K562 (cell line): ENCODE measurements around the gene ZFP62. TPM values are rescaled to one million over a fixed set of nuclear protein-coding genes. Genes with fewer than 3 reads are reported as not detected.

Experiments used
- DIDO1 ChIP-seq: fragments of 450-650 bp; IDR thresholded peaks from 2 replicates; pipeline ENCODE4 v1.6.1; 2016; ENCODE audit warnings: low read depth, missing biosample characterization, missing genetic modification characterization
- HDGF ChIP-seq: fragments of 450-650 bp; IDR thresholded peaks from 2 replicates; pipeline ENCODE4 v1.6.1; 2016
- HNRNPK ChIP-seq: fragments of 200-400 bp; formaldehyde crosslinking; IDR thresholded peaks from one replicate; pipeline ENCODE4 v1.6.1; 2018; ENCODE audit warnings: mild to moderate bottlenecking, low read depth, low read length; ENCODE audit not compliant: poor library complexity, severe bottlenecking
- KLF13 ChIP-seq: fragments of 450-650 bp; IDR thresholded peaks from 2 replicates; pipeline ENCODE4 v1.6.1; 2016; ENCODE audit warnings: missing genetic modification characterization, low read depth, mild to moderate bottlenecking, missing compliant biosample characterization, moderate library complexity, borderline replicate concordance
- MCM3 ChIP-seq: fragments of 450-650 bp; IDR thresholded peaks from 2 replicates; pipeline ENCODE4 v1.6.1; 2016
- MEF2A ChIP-seq: IDR thresholded peaks from 2 replicates; pipeline ENCODE4 v1.6.1; 2011; ENCODE audit warnings: low read depth, mild to moderate bottlenecking, low read length, moderate library complexity; ENCODE audit not compliant: control insufficient read depth
- MTA3 ChIP-seq: fragments of 450-650 bp; formaldehyde crosslinking; IDR thresholded peaks from 2 replicates; pipeline ENCODE4 v1.6.1; 2017; ENCODE audit warnings: mild to moderate bottlenecking, borderline replicate concordance
- MTF1 ChIP-seq: fragments of 250-450 bp; sonication (Bioruptor Pico); IDR thresholded peaks from 2 replicates; pipeline ENCODE4 v1.9.0; 2021; ENCODE audit warnings: moderate library complexity, mild to moderate bottlenecking, inconsistent platforms, borderline replicate concordance
- NCOA2 ChIP-seq, 2 experiments: fragments of 450-650 bp; IDR thresholded peaks; 2 replicates each; pipeline ENCODE4 v1.6.1; 2018; ENCODE audit warnings: mild to moderate bottlenecking in 2 of 2, moderate library complexity in 1 of 2; ENCODE audit not compliant: partially characterized antibody in 2 of 2
- NELFE ChIP-seq: IDR thresholded peaks from 2 replicates; pipeline ENCODE4 v1.6.1; 2011; ENCODE audit warnings: mild to moderate bottlenecking; ENCODE audit not compliant: insufficient read depth, insufficient read length
- PCBP1 ChIP-seq: fragments of 200-400 bp; formaldehyde crosslinking; IDR thresholded peaks from 2 replicates; pipeline ENCODE4 v1.6.1; 2018; ENCODE audit warnings: mild to moderate bottlenecking, low read depth, low read length; ENCODE audit not compliant: poor library complexity, severe bottlenecking
- RCOR1 ChIP-seq, 2 experiments: IDR thresholded peaks; 2 replicates each; pipeline ENCODE4 v1.6.1; 2012; ENCODE audit warnings: low read depth in 2 of 2, low read length in 2 of 2, borderline replicate concordance in 1 of 2, improper control_type of control experiment in 1 of 2
- SMARCA4 ChIP-seq: fragments of 450-650 bp; IDR thresholded peaks from 2 replicates; pipeline ENCODE4 v1.6.1; 2016
- SNIP1 ChIP-seq: fragments of 450-650 bp; IDR thresholded peaks from 2 replicates; pipeline ENCODE4 v1.7.1; 2017; ENCODE audit warnings: low read depth, mild to moderate bottlenecking
- STAT5B ChIP-seq: fragments of 250-450 bp; sonication (Bioruptor Pico); IDR thresholded peaks from 2 replicates; pipeline ENCODE4 v1.8.0; 2021; ENCODE audit warnings: mild to moderate bottlenecking, inconsistent platforms
- TCF7 ChIP-seq: sonication (generic); IDR thresholded peaks from 2 replicates; pipeline ENCODE4 v1.6.1; 2016; ENCODE audit warnings: antibody characterized with exemption, borderline replicate concordance
- TGIF2 ChIP-seq: sonication (generic); formaldehyde crosslinking; IDR thresholded peaks from 2 replicates; pipeline ENCODE4 v1.8.1; 2022; ENCODE audit warnings: mild to moderate bottlenecking, missing genetic modification reagents, moderate library complexity
- TOE1 ChIP-seq, 2 experiments: fragments of 450-650 bp in 1 of 2; sonication (generic) in 1 of 2; formaldehyde crosslinking in 1 of 2; IDR thresholded peaks; 2 replicates each; pipeline versions ENCODE4 v1.7.1 to v1.8.0; 2016 to 2022; ENCODE audit warnings: borderline replicate concordance in 2 of 2, mild to moderate bottlenecking in 2 of 2, antibody characterized with exemption in 1 of 2, inconsistent platforms in 1 of 2, low read depth in 1 of 2, missing genetic modification reagents in 1 of 2, moderate library complexity in 1 of 2
- ZBTB8A ChIP-seq: fragments of 450-650 bp; IDR thresholded peaks from 2 replicates; pipeline ENCODE4 v1.6.1; 2018; ENCODE audit warnings: mild to moderate bottlenecking, moderate library complexity; ENCODE audit not compliant: partially characterized antibody
- ZNF41 ChIP-seq: fragments of 250-450 bp; sonication (Bioruptor Pico); conservative IDR thresholded peaks from 2 replicates; pipeline ENCODE4 v1.4.0; 2020; ENCODE audit warnings: mild to moderate bottlenecking
- polyA plus RNA-seq, 8 experiments: library from polyadenylated mRNA; depleted of rRNA in 4 of 8; stranded (reverse) in 5 of 8; unstranded in 3 of 8; fragments of >200 nt; fragmentation: Nextera tagmentation in 2 of 8; fragmentation: Illumina TruSeq in 1 of 8; extraction: Ambion mirVana in 2 of 8; extraction: Trizol in 1 of 8; gene quantifications; 2 replicates each; pipeline versions ENCODE4 v1.2.1 to v1.2.3, GENCODE V29; 2011 to 2014; ENCODE audit warnings: inconsistent platforms in 1 of 8, missing spikeins in 1 of 8
- total RNA-seq, 7 experiments: library from RNA; depleted of rRNA in 6 of 7; stranded (reverse); fragments of >200 nt in 6 of 7; fragmentation: Illumina TruSeq in 2 of 7; extraction: Trizol in 2 of 7; gene quantifications; 2 replicates each; pipeline versions ENCODE4 v1.2.1 to v1.2.3, GENCODE V29; 2011 to 2021; ENCODE audit warnings: low replicate concordance in 1 of 7
- TF ChIP-seq, protein P1 (sequence below): sonication (generic); formaldehyde crosslinking; IDR thresholded peaks from 2 replicates; pipeline ENCODE4 v1.8.1; 2023; ENCODE audit warnings: mild to moderate bottlenecking, missing genetic modification reagents
- TF ChIP-seq, protein P2 (sequence below), 2 experiments: fragments of 250-450 bp in 1 of 2; fragments of 450-650 bp in 1 of 2; sonication (Bioruptor Pico) in 1 of 2; IDR thresholded peaks; 2 replicates each; pipeline versions ENCODE4 v1.6.1 to v1.8.0; 2016 to 2021; ENCODE audit warnings: mild to moderate bottlenecking in 2 of 2, moderate library complexity in 2 of 2, missing compliant biosample characterization in 1 of 2, missing genetic modification characterization in 1 of 2
- TF ChIP-seq, protein P3 (sequence below): fragments of 450-650 bp; conservative IDR thresholded peaks from 2 replicates; pipeline ENCODE4 v1.6.1; 2016; ENCODE audit warnings: missing genetic modification characterization, low read depth, mild to moderate bottlenecking, control low read depth, missing compliant biosample characterization

ZFP62 gene
- total and polyA plus RNA-seq, 9 of the 15 experiments (the other 6 are each of a cell fraction or from before 2014, with no cell fraction given): 12.2 to 37.5 (median 25.0) TPM

DNA sequence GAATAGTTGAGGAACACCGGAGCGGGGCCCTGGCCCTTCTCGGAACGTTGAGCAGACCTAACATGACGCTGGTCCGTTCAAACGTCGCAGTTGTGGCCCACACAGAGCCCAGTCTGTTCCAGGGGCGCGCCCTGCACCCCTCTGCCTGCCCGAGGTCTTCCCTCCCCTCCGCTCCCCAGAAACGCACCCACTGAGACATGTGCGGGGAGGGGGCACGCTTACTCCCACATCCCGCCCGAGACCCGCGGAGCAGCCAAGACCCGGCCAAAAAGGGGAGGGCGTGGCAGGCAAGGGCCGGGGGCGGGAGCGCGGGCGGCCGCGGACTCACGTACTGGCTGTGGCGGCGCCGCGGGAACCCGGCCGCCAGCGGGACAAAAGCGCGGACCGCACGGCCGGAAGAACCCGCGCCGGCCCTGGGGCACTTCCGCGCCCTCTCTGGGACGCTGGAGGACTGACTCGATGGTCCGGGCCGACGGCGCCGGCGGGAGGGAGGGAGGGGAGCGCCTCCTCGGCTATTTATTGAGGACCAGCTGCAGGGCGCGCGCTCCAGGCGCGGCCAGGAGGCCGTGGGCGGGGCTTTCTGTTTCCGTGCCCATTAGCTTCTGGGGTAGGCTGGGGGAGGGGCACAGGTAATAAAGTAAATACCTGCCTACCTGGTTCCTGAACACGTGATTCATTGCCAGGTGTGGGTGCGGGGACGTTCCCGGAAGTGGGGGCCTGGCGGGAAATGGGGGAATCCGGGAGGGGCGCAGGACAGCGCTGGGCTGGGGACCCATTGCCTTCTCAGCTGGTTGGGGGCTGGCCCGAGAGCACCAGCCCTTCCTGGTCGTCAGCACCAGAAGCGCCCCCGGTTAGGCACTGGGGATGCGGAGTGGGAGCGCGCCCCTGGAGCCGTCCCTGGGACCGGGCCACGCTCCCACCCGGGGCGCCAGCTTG lies at the start of gene ZFP62 (continued):
- TF ChIP-seq SMARCA4 (no peak), TOE1 (IDR thresholded peaks at IDR 0.05; ENCODE audit: borderline replicate concordance) (peak; percentile 76; the same call in 1 of the 2 replicates), TOE1 (CRISPR knock-in tag; IDR thresholded peaks at IDR 0.05; ENCODE audit: borderline replicate concordance, low read depth) (0 out of 2 replicates have a peak, but pooled peaks have one; percentile 32), MTA3 (peak; percentile 31; the same call in 1 of the 2 replicates), ZNF41 (CRISPR knock-in tag) (no peak), DIDO1 (tag) (no peak), MEF2A (no peak), MCM3 (no peak), RCOR1 (IDR thresholded peaks at IDR 0.05; ENCODE audit: borderline replicate concordance in 1 of 2, low read depth in 2 of 2, low read length in 2 of 2) (0 out of 4 replicates have a peak, but pooled peaks of 1 of the 2 experiments have one; percentile 5), SNIP1 (peak; percentile 65; the same call in 1 of the 2 replicates), HDGF (no peak), STAT5B (CRISPR knock-in tag) (no peak), NELFE (no peak), HNRNPK (peak; percentile 55), TGIF2 (CRISPR knock-in tag) (no peak), TCF7 (no peak), ZBTB8A (no peak), KLF13 (tag) (peak; percentile 92; the same call in 1 of the 2 replicates), NCOA2 (IDR thresholded peaks at IDR 0.05; ENCODE audit: partially characterized antibody in 2 of 2) (no peak), PCBP1 (peak; percentile 76), MTF1 (no peak)
- TF ChIP-seq, protein P1, sequence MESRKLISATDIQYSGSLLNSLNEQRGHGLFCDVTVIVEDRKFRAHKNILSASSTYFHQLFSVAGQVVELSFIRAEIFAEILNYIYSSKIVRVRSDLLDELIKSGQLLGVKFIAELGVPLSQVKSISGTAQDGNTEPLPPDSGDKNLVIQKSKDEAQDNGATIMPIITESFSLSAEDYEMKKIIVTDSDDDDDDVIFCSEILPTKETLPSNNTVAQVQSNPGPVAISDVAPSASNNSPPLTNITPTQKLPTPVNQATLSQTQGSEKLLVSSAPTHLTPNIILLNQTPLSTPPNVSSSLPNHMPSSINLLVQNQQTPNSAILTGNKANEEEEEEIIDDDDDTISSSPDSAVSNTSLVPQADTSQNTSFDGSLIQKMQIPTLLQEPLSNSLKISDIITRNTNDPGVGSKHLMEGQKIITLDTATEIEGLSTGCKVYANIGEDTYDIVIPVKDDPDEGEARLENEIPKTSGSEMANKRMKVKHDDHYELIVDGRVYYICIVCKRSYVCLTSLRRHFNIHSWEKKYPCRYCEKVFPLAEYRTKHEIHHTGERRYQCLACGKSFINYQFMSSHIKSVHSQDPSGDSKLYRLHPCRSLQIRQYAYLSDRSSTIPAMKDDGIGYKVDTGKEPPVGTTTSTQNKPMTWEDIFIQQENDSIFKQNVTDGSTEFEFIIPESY: 0 out of 2 replicates have a peak, but pooled peaks have one; percentile 43
- TF ChIP-seq, protein P2, sequence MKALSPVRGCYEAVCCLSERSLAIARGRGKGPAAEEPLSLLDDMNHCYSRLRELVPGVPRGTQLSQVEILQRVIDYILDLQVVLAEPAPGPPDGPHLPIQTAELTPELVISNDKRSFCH (CRISPR knock-in tag; IDR thresholded peaks at IDR 0.05): no peak
- TF ChIP-seq, protein P2 (tag; IDR thresholded peaks at IDR 0.05): no peak
- TF ChIP-seq, protein P3, sequence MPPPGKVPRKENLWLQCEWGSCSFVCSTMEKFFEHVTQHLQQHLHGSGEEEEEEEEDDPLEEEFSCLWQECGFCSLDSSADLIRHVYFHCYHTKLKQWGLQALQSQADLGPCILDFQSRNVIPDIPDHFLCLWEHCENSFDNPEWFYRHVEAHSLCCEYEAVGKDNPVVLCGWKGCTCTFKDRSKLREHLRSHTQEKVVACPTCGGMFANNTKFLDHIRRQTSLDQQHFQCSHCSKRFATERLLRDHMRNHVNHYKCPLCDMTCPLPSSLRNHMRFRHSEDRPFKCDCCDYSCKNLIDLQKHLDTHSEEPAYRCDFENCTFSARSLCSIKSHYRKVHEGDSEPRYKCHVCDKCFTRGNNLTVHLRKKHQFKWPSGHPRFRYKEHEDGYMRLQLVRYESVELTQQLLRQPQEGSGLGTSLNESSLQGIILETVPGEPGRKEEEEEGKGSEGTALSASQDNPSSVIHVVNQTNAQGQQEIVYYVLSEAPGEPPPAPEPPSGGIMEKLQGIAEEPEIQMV (tag): no peak
